PC-9 (cell line): ENCODE measurements around the gene VGF.

Source experiments
- CTCF ChIP-seq: fragments of 200-600 bp; sonication (generic); conservative IDR thresholded peaks from 2 replicates; pipeline ENCODE4 v1.6.1; 2017; ENCODE audit warnings: mixed run types, antibody characterized with exemption, mild to moderate bottlenecking, moderate library complexity
- EZH2 ChIP-seq: fragments of 200-600 bp; sonication (generic); IDR thresholded peaks from 2 replicates; pipeline ENCODE4 v1.8.0; 2017; ENCODE audit warnings: antibody characterized with exemption, low read depth

- no peak for TF ChIP-seq CTCF
- no peak for TF ChIP-seq EZH2
Measured at GRCh38 chr7:101137651-101138212, 27.6 kb downstream of the VGF start.
